Endometrial microvascular endothelial cells (primary cell): ENCODE measurements around the gene FER. TPM values are rescaled to one million over a fixed set of nuclear protein-coding genes. Genes with fewer than 3 reads are reported as not detected.
"Not testable (repeated sequence)": the region's sequence is repeated elsewhere in the genome, so short reads cannot be mapped to it uniquely, and the experiment has no call there.

Source experiments
- in situ Hi-C: cut with HindIII; loops from 2 replicates; pipeline ENCODE4 v1.10.0; 2017; ENCODE audit warnings: low sequenced_read_pairs, low pct_unique_long_range_greater_than_20kb; ENCODE audit errors: inconsistent ontology term
- total RNA-seq: library from RNA; depleted of rRNA; stranded (reverse); fragments of >200 nt; gene quantifications from one replicate; pipeline ENCODE4 v1.2.3, GENCODE V29; 2015; ENCODE audit errors: inconsistent ontology term

The FER gene
- total RNA-seq, 1 donor from 2014 or later = 21.9 TPM

- in situ Hi-C loops = not testable (repeated sequence)
Observed at GRCh38 chr5:108842260-108842941, 94.7 kb downstream of the FER start.

DNA sequence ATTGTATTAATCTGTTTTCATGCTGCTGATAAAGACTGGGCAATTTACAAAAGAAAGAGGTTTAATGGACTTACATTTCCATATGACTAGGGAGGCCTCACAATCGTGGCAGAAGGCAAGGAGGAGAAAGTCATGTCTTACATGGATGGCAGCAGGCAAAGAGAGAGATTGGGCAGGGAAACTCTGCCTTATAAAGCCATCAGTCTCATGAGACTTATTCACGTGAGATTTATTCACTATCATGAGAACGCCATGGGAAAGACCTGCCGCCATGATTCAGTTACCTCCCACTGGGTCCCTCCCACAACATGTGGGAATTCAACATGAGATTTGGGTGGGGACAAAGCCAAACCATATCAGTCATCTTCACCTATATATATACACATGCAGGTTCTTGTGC, 103.4 kb downstream of the FER start:
- in situ Hi-C loops = not testable (repeated sequence)

- in situ Hi-C loops = no loop called here
Observed at GRCh38 chr5:108857905-108858304, 110.2 kb downstream of the FER start.

DNA sequence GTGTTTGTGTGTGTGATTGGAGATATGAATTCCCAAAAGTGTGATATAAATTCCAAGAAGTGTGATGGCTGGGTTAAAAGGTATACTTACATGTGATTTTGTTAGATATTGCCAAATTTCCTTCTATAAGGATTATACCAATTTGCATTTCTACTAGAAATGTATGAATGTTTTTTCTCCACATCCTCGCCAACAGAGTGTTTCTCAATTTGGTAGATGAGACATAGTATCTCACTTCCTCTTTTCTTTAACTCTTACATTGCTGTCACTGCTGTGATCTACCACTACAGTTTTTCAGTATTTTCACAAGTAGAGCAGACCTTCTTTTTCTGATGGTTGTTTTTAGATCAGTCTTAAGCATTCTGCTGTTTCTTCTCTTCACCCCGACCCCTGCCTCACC, 111.3 kb downstream of the FER start:
- in situ Hi-C loops = no loop called here

DNA sequence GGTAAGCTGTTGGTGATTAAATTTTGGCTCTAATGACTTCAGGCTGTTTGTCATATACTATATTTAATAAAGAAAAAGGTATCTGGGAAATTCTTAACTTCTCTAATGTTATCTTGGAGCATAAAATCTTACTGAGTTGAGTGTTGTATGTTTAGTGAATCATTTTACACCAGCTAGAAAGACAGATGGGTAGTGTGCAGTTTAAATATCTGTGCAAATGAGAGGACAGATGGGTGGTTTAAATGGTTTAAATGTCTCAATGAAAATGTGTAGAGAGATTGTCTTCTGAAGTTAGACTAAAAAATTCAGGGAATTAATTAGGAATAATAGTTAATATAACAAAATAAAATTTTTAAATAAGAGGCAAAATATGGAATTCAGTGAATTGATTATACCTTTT, 114.5 kb downstream of the FER start:
- in situ Hi-C loops = no loop called here

GRCh38 chr5:108866097-108866496, 118.4 kb downstream of the FER start:
- in situ Hi-C loops = not testable (repeated sequence)

DNA sequence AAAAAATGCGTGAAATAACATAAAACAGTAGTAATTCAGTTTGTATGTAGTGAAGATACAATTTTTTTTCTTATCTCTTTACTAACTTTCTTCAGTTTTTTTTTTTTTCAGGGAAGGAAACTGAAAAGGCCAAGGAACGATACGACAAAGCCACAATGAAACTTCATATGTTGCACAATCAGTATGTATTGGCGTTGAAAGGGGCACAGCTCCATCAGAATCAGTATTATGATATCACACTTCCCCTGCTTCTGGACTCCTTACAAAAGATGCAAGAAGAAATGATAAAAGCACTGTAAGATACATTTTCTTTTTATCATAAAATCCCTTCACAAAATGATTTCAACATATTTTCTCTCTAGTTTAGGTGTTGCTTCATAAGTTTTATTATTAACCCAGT, 120.0 kb downstream of the FER start:
- in situ Hi-C loops = no loop called here

- in situ Hi-C loops = no loop called here
Observed at GRCh38 chr5:108869066-108869465, 121.4 kb downstream of the FER start.

DNA sequence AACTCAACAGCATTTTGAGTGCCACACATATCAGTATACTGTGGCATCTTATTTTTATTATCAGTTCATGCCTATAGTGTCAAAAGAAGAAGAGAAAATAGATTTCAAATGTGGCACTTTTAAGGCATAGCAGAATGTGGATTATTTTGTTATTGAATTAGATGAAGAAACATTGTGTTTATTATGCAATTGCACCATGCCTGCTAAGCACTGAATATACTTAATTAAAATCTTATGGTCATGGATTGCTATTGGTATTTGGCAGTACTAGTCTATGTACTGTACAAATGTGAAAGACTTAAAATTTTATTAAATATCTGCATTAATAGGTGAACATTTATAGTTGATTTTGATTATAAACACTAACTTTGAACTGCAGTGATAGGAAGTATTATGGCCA, 128.8 kb downstream of the FER start:
- in situ Hi-C loops = no loop called here

DNA sequence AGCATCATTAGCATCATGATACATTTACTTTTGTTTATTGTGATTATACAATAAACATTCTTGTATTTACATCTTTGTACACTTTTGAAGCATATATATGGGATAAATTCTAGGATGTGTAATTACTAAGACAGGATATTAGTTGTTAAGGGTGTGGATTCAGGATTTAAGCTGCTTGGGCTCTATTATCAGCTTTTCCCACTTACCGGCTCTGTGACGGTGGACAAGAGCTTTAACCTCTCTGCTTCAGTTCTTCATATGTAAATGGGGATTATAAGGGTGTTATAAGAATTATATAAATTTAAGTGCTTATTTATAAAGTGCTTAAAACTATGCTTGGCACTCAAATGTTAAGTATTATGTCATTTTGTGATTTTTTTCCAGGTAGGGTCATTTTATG, 131.1 kb downstream of the FER start:
- in situ Hi-C loops = no loop called here

GRCh38 chr5:108881133-108881532, 133.4 kb downstream of the FER start:
- in situ Hi-C loops = no loop called here

DNA sequence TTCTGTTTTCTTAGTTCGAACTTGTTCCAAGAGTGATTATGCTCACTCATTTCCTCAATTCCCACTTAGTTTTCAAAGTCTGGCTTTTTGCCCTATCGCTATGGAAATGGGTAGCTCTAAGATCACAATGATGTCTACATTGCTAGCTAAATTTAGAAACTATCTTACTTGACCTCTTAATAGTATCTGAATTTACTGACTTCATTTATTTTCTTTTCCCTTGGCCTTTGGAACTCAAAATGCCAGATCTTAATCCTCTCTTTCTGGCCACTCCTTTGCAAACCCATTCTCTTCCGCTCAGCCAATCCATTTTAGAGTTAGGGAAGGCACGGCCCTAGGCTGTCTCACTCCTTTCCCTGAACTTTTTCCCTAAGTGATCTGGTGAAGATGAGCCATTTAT, 137.0 kb downstream of the FER start:
- in situ Hi-C loops = no loop called here

DNA sequence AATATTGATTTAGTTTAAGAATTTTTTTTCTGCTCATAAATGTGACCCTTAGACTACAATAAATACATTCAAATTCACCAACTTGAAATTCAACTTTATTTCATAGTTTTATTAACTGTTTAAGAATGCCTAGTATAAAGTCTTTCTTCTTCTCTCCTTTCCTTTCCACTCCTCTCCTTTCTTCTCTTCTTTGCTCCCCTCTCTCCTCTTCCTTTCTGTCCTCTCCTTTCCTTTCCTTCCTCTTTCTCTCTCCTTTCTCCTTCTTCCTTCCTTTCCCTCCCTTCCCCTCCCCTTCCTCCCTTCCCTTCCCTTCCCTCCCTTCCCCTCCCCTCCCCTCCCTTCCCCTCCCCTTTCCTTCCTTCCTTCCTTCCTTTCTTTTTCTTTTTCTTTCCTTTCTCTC, 150.6 kb downstream of the FER start:
- in situ Hi-C loops = no loop called here

- in situ Hi-C loops = no loop called here
Observed at GRCh38 chr5:108898707-108899106, 151.0 kb downstream of the FER start.

- in situ Hi-C loops = not testable (repeated sequence)
Observed at GRCh38 chr5:108899244-108899643, 151.5 kb downstream of the FER start.

GRCh38 chr5:108900668-108901067, 153.0 kb downstream of the FER start:
- in situ Hi-C loops = loop anchor here (25.0 kb wide), 1 partner anchor 562 kb away; no protein-coding TSS in a partner anchor

DNA sequence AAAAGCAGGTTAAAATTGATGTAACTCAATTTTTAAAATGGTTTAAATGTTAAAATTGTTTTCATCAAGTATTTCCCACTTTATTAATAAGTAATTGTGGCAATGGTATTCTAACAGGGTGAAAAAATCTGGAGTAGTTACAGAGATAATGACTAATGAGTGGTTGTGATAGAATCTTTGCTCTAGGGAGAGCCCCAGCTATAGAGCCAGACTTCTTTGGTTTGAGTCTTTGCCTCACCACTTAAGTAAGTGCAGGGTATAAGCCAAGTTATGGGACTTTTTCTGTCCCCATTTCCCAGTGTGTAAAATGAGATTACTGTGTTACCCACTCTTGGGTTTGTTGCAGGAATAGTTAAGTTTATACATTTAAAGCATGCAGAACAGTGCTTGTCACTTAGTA, 158.1 kb downstream of the FER start:
- in situ Hi-C loops = loop anchor here (25.0 kb wide), 1 partner anchor 556 kb away; no protein-coding TSS in a partner anchor

DNA sequence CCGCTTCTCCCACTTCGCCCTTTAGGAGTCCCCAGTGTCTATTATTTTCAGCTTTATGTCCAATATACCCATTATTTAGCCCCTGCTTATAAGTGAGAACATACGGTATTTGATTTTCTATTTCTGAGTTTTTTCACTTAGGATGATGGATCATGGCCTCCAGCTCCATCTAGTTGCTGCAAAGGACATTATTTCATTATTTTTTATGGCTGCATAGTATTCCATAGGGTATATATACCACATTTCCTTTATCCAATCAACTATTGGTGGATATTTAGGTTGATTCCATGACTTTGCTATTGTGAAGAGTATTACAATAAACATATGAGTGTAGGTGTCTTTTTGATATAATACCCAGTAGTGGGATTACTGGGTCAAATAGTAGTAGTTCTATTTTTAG, 162.9 kb downstream of the FER start:
- in situ Hi-C loops = loop anchor here (25.0 kb wide), 1 partner anchor 552 kb away; no protein-coding TSS in a partner anchor

DNA sequence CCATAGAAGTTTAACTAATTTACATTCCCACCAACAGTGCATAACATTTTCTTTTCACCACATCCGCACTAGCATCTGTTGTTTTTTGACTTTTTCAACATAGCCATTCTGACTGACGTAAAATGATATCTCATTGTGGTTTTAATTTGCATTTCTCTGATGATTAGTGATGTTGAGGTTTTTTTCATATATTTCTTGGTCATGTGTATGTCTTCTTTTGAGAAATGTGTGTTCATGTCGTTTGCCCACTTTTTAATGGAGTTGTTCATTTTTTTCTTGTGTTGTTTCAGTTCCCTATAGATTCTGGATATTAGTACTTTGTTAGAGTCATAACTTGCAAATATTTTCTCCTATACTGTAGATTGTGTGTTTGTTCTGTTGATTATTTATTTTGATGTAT, 163.4 kb downstream of the FER start:
- in situ Hi-C loops = loop anchor here (25.0 kb wide), 1 partner anchor 551 kb away; no protein-coding TSS in a partner anchor

GRCh38 chr5:108917596-108917995, 169.9 kb downstream of the FER start:
- in situ Hi-C loops = loop anchor here (25.0 kb wide), 1 partner anchor 545 kb away; no protein-coding TSS in a partner anchor
